IPS-18a (cell line): ENCODE results near the gene ARHGAP23.
A peak's percentile ranks its signal among the peaks of the same experiment; 100 is the strongest.

ENCODE experiments used
- H3K27ac ChIP-seq: one replicate; pipeline ENCODE4 v1.5.1; 2013; ENCODE audit warnings: low read length
- H3K27me3 ChIP-seq: one replicate; pipeline ENCODE4 v1.6.1; 2013; ENCODE audit warnings: mild to moderate bottlenecking, low read length; ENCODE audit not compliant: control insufficient read depth, insufficient read depth
- H3K36me3 ChIP-seq: one replicate; pipeline ENCODE4 v1.6.1; 2013; ENCODE audit warnings: low read depth, low read length; ENCODE audit not compliant: control insufficient read depth
- H3K4me1 ChIP-seq: one replicate; pipeline ENCODE4 v1.6.1; 2013; ENCODE audit warnings: low read depth, low read length; ENCODE audit not compliant: control insufficient read depth
- H3K4me3 ChIP-seq: one replicate; pipeline ENCODE4 v1.5.1; 2013; ENCODE audit warnings: low read length
- H3K9ac ChIP-seq: one replicate; pipeline ENCODE4 v1.6.1; 2013; ENCODE audit warnings: mild to moderate bottlenecking, low read length, moderate library complexity
- H3K9me3 ChIP-seq: one replicate; pipeline ENCODE4 v1.6.1; 2013; ENCODE audit warnings: low read depth, low read length; ENCODE audit not compliant: control insufficient read depth

Gene ARHGAP23

GRCh38 chr17:38410201-38410600 is 18.1 kb upstream of the ARHGAP23 start:
- Histone ChIP-seq H3K27me3 (no peaks in the 10 kb centered on the region), H3K27ac (no peak overlapping the region), H3K4me1 (peaks cover 13% of the 10 kb centered on the region), H3K9me3 (no peaks in the 10 kb centered on the region), H3K4me3 (no peak overlapping the region), H3K9ac (no peak overlapping the region), H3K36me3 (no peaks in the 10 kb centered on the region)

GRCh38 chr17:38415250-38416194 is 12.7 kb upstream of the ARHGAP23 start:
- peaks cover 25% of the 10 kb centered on the region for H3K27me3 ChIP-seq
- no peaks in the 10 kb centered on the region for H3K9me3 ChIP-seq
- no peaks in the 10 kb centered on the region for H3K36me3 ChIP-seq
- peak overlapping the region; percentile 50 for H3K4me3 ChIP-seq
- peaks cover 37% of the 10 kb centered on the region for H3K4me1 ChIP-seq
- peak overlapping the region; percentile 95 for H3K9ac ChIP-seq
- H3K27ac ChIP-seq, result peak overlapping the region; percentile 96

GRCh38 chr17:38416840-38417209 is 11.4 kb upstream of the ARHGAP23 start:
- H3K36me3 ChIP-seq, result no peaks in the 10 kb centered on the region
- no peaks in the 10 kb centered on the region for H3K9me3 ChIP-seq
- peaks cover 31% of the 10 kb centered on the region for H3K27me3 ChIP-seq
- no peak overlapping the region for H3K4me3 ChIP-seq
- no peak overlapping the region for H3K27ac ChIP-seq
- H3K4me1 ChIP-seq, result peaks cover 44% of the 10 kb centered on the region
- no peak overlapping the region for H3K9ac ChIP-seq

- H3K27me3 ChIP-seq, result peaks cover 31% of the 10 kb centered on the region
- no peaks in the 10 kb centered on the region for H3K9me3 ChIP-seq
- H3K36me3 ChIP-seq, result no peaks in the 10 kb centered on the region
- H3K9ac ChIP-seq, result no peak overlapping the region
- peaks cover 49% of the 10 kb centered on the region for H3K4me1 ChIP-seq
- H3K27ac ChIP-seq, result no peak overlapping the region
- no peak overlapping the region for H3K4me3 ChIP-seq
Measured at GRCh38 chr17:38417210-38417951, 10.9 kb upstream of the ARHGAP23 start.

GRCh38 chr17:38418062-38418692 is 10.1 kb upstream of the ARHGAP23 start:
- H3K36me3 ChIP-seq, result no peaks in the 10 kb centered on the region

GRCh38 chr17:38418693-38419507 is 9.4 kb upstream of the ARHGAP23 start:
- peaks cover 49% of the 10 kb centered on the region for H3K4me1 ChIP-seq
- H3K27me3 ChIP-seq, result peaks cover 31% of the 10 kb centered on the region
- H3K9ac ChIP-seq, result no peak overlapping the region
- no peaks in the 10 kb centered on the region for H3K9me3 ChIP-seq
- no peaks in the 10 kb centered on the region for H3K36me3 ChIP-seq
- peak overlapping the region; percentile 64 for H3K4me3 ChIP-seq
- H3K27ac ChIP-seq, result no peak overlapping the region

More at GRCh38 chr17:38418062-38418692, 10.1 kb upstream of the ARHGAP23 start:
- H3K4me1 ChIP-seq, result peaks cover 49% of the 10 kb centered on the region
- H3K27me3 ChIP-seq, result peaks cover 31% of the 10 kb centered on the region
- H3K4me3 ChIP-seq, result peak overlapping the region; percentile 50
- no peaks in the 10 kb centered on the region for H3K9me3 ChIP-seq
- H3K9ac ChIP-seq, result no peak overlapping the region
- no peak overlapping the region for H3K27ac ChIP-seq

- H3K36me3 ChIP-seq, result no peaks in the 10 kb centered on the region
- H3K27me3 ChIP-seq, result peaks cover 31% of the 10 kb centered on the region
- H3K9ac ChIP-seq, result no peak overlapping the region
- H3K4me3 ChIP-seq, result peak overlapping the region; percentile 64
- H3K4me1 ChIP-seq, result peaks cover 47% of the 10 kb centered on the region
- no peaks in the 10 kb centered on the region for H3K9me3 ChIP-seq
- H3K27ac ChIP-seq, result no peak overlapping the region
Measured at GRCh38 chr17:38419508-38419981, 8.7 kb upstream of the ARHGAP23 start.

- Histone ChIP-seq H3K4me1 (peaks cover 38% of the 10 kb centered on the region), H3K27ac (no peak overlapping the region), H3K9ac (no peak overlapping the region), H3K36me3 (no peaks in the 10 kb centered on the region), H3K27me3 (peaks cover 31% of the 10 kb centered on the region), H3K9me3 (no peaks in the 10 kb centered on the region), H3K4me3 (peak overlapping the region; percentile 64)
Measured at GRCh38 chr17:38420518-38420917, 7.7 kb upstream of the ARHGAP23 start.

- H3K4me1 ChIP-seq, result peaks cover 32% of the 10 kb centered on the region
- peaks cover 31% of the 10 kb centered on the region for H3K27me3 ChIP-seq
- H3K27ac ChIP-seq, result no peak overlapping the region
- no peak overlapping the region for H3K9ac ChIP-seq
- no peaks in the 10 kb centered on the region for H3K9me3 ChIP-seq
- peak overlapping the region; percentile 8 for H3K4me3 ChIP-seq
- no peaks in the 10 kb centered on the region for H3K36me3 ChIP-seq
Measured at GRCh38 chr17:38421171-38421841, 7.0 kb upstream of the ARHGAP23 start.
